HCT116 (cell line): Measurements from ENCODE around the gene KCNN3. TPM values are rescaled to one million over a fixed set of nuclear protein-coding genes. Genes with fewer than 3 reads are reported as not detected.

Source experiments
- ATAC-seq: fragments of 200-7000 bp; cut with Tn5 transposase; 2 replicates; pipeline ENCODE4 v1.9.1; 2020; ENCODE audit warnings: mild to moderate bottlenecking, moderate library complexity
- BruUV-seq: library from RNA; stranded (reverse); fragments of 400-500 nt; replicated peaks from 2 replicates; lab custom pipeline; 2021; lab: Mats Ljungman, UMichigan
- CTCF ChIA-PET: fragments of 300-600 bp; sonication (Branson Sonifier 250); formaldehyde crosslinking; loops from one replicate; lab custom pipeline; 2021; ENCODE audit warnings: antibody characterized with exemption; lab: Charles Lee
- POLR2A ChIA-PET: fragments of 300-600, 350-600 bp; sonication (Branson Sonifier 250); formaldehyde crosslinking; loops from one replicate; lab custom pipeline; 2021; ENCODE audit warnings: antibody characterized with exemption; lab: Charles Lee
- RAD21 ChIA-PET, 2 experiments: fragments of 300-600 bp; sonication (Branson Sonifier 250); formaldehyde crosslinking; loops; one replicate each; lab custom pipeline; 2023; ENCODE audit warnings: low total read pairs in 2 of 2; ENCODE audit not compliant: uncharacterized antibody in 2 of 2, unreplicated experiment in 2 of 2, low non-redundant PET in 1 of 2; lab: Charles Lee
- DNase-seq: peaks from one replicate; pipeline ENCODE4 v3.0.0-alpha.2; 2010; ENCODE audit warnings: low read depth, low spot score
- H2AFZ ChIP-seq: fragments of 200-600 bp; shearing (Covaris generic), sonication (generic); 2 replicates; pipeline ENCODE4 v1.6.1; 2017; ENCODE audit warnings: low read depth, mixed run types, mixed read lengths, antibody characterized with exemption, low read length; ENCODE audit not compliant: poor library complexity, severe bottlenecking
- H3K27ac ChIP-seq: 2 replicates; pipeline ENCODE4 v1.5.1; 2012; ENCODE audit warnings: low read depth, low read length
- H3K27me3 ChIP-seq: fragments of 200-600 bp; sonication (generic); 2 replicates; pipeline ENCODE4 v1.6.1; 2016; ENCODE audit warnings: mixed run types, low read length, mixed read lengths; ENCODE audit not compliant: insufficient read depth
- H3K36me3 ChIP-seq, 2 experiments: fragments of 200-500 bp in 1 of 2; fragments of 200-600 bp in 1 of 2; sonication (Bioruptor generic) in 1 of 2; sonication (generic) in 1 of 2; 2 replicates each; pipeline versions ENCODE4 v1.5.1 to v1.6.1; 2014 to 2016; ENCODE audit warnings: low read length in 2 of 2, inconsistent platforms in 1 of 2, mixed read lengths in 1 of 2, mixed run types in 1 of 2; ENCODE audit not compliant: insufficient read depth in 2 of 2, control insufficient read depth in 1 of 2
- H3K4me1 ChIP-seq, 2 experiments: fragments of 200-600 bp in 1 of 2; sonication (generic) in 1 of 2; 2 replicates each; pipeline versions ENCODE4 v1.5.1 to v1.6.1; 2012 to 2017; ENCODE audit warnings: low read length in 2 of 2, inconsistent platforms in 1 of 2, mild to moderate bottlenecking in 1 of 2, mixed read lengths in 1 of 2, mixed run types in 1 of 2, moderate library complexity in 1 of 2; ENCODE audit not compliant: insufficient read depth in 2 of 2, control insufficient read depth in 1 of 2
- H3K4me2 ChIP-seq: fragments of 200-600 bp; sonication (generic); 2 replicates; pipeline ENCODE4 v1.6.1; 2017; ENCODE audit warnings: mixed run types, low read length, mixed read lengths
- H3K4me3 ChIP-seq, 2 experiments: fragments of 200-600 bp in 1 of 2; sonication (generic) in 1 of 2; replicated peaks in 1 of 2; 2 replicates each; pipeline ENCODE4 v1.5.1; 2011 to 2016; ENCODE audit warnings: low read length in 2 of 2, control low read depth in 1 of 2, low read depth in 1 of 2, mild to moderate bottlenecking in 1 of 2, mixed read lengths in 1 of 2, mixed run types in 1 of 2
- H3K79me2 ChIP-seq: fragments of 200-600 bp; sonication (generic); 2 replicates; pipeline ENCODE4 v1.6.1; 2017; ENCODE audit warnings: mild to moderate bottlenecking, mixed run types, low read length, moderate library complexity, mixed read lengths; ENCODE audit not compliant: insufficient read depth
- H3K9ac ChIP-seq: fragments of 200-600 bp; sonication (generic); 2 replicates; pipeline ENCODE4 v1.6.1; 2016; ENCODE audit warnings: low read length, mixed read lengths
- H3K9me2 ChIP-seq: fragments of 200-600 bp; sonication (generic), shearing (Covaris generic); 2 replicates; pipeline ENCODE4 v1.6.1; 2017; ENCODE audit warnings: mixed run types, mild to moderate bottlenecking, moderate library complexity; ENCODE audit not compliant: insufficient read depth
- H3K9me3 ChIP-seq, 2 experiments: fragments of 200-500 bp in 1 of 2; fragments of 200-600 bp in 1 of 2; sonication (Bioruptor generic) in 1 of 2; sonication (generic) in 1 of 2; 2 replicates each; pipeline ENCODE4 v1.6.1; 2014 to 2017; ENCODE audit warnings: low read length in 2 of 2, mixed read lengths in 2 of 2, inconsistent platforms in 1 of 2, low read depth in 1 of 2, mild to moderate bottlenecking in 1 of 2, mixed run types in 1 of 2, moderate library complexity in 1 of 2; ENCODE audit not compliant: control insufficient read depth in 1 of 2, insufficient read depth in 1 of 2
- H4K20me1 ChIP-seq: fragments of 200-600 bp; sonication (generic), shearing (Covaris generic); 2 replicates; pipeline ENCODE4 v1.6.1; 2017; ENCODE audit warnings: mixed run types, mild to moderate bottlenecking, moderate library complexity; ENCODE audit not compliant: insufficient read depth
- CBX3 ChIP-seq: IDR thresholded peaks from 2 replicates; pipeline ENCODE4 v1.6.1; 2012; ENCODE audit warnings: low read depth
- CEBPB ChIP-seq: IDR thresholded peaks from 2 replicates; pipeline ENCODE4 v1.6.1; 2012; ENCODE audit warnings: low read depth
- EGR1 ChIP-seq: IDR thresholded peaks from 2 replicates; pipeline ENCODE4 v1.6.1; 2012; ENCODE audit warnings: low read depth
- ELF1 ChIP-seq: IDR thresholded peaks from 2 replicates; pipeline ENCODE4 v1.6.1; 2012; ENCODE audit warnings: low read depth, borderline replicate concordance
- EZH2 ChIP-seq: fragments of 200-600 bp; sonication (generic); IDR thresholded peaks from 2 replicates; pipeline ENCODE4 v1.6.1; 2017; ENCODE audit warnings: antibody characterized with exemption, mixed run types
- EZH2phosphoT487 ChIP-seq: fragments of 200-600 bp; IDR thresholded peaks from 2 replicates; pipeline ENCODE4 v1.6.1; 2018; ENCODE audit warnings: antibody characterized with exemption, borderline replicate concordance
- FOSL1 ChIP-seq: IDR thresholded peaks from 2 replicates; pipeline ENCODE4 v1.6.1; 2012; ENCODE audit warnings: low read depth
- JUND ChIP-seq: IDR thresholded peaks from 2 replicates; pipeline ENCODE4 v1.6.1; 2012
- POLR2A ChIP-seq: IDR thresholded peaks from 2 replicates; pipeline ENCODE4 v1.7.0; 2011; ENCODE audit warnings: borderline replicate concordance; ENCODE audit not compliant: insufficient read depth, insufficient read length; ENCODE audit errors: extremely low read depth
- RAD21 ChIP-seq: IDR thresholded peaks from 2 replicates; pipeline ENCODE4 v1.6.1; 2012; ENCODE audit warnings: low read depth, mild to moderate bottlenecking
- SIN3A ChIP-seq: IDR thresholded peaks from 2 replicates; pipeline ENCODE4 v1.6.1; 2012; ENCODE audit warnings: low read depth
- SRF ChIP-seq: IDR thresholded peaks from 2 replicates; pipeline ENCODE4 v1.6.1; 2012; ENCODE audit warnings: low read depth
- TCF7L2 ChIP-seq: IDR thresholded peaks from 2 replicates; pipeline ENCODE4 v1.7.0; 2011; ENCODE audit warnings: borderline replicate concordance, inconsistent platforms; ENCODE audit not compliant: insufficient read depth, insufficient read length; ENCODE audit errors: extremely low read depth
- YY1 ChIP-seq: IDR thresholded peaks from 2 replicates; pipeline ENCODE4 v1.6.1; 2011; ENCODE audit warnings: low read length, low read depth, moderate library complexity, mild to moderate bottlenecking; ENCODE audit not compliant: insufficient replicate concordance; ENCODE audit errors: extremely low read depth
- ZFX ChIP-seq: fragments of 450-650 bp; IDR thresholded peaks from 2 replicates; pipeline ENCODE4 v1.6.1; 2017
- ZNF274 ChIP-seq: fragments of 200-500 bp; sonication (Bioruptor generic); IDR thresholded peaks from 2 replicates; pipeline ENCODE4 v1.6.1; 2014; ENCODE audit warnings: mild to moderate bottlenecking, low read depth, low read length, inconsistent platforms
- intact Hi-C: fragments of 100-400 bp; cut with micrococcal nuclease; formaldehyde crosslinking; loops from 2 replicates; pipeline ENCODE4 v1.10.0; 2022
- total RNA-seq: library from RNA; stranded (reverse); gene quantifications from one replicate; pipeline ENCODE4 v1.2.1, GENCODE V29; 2021; ENCODE audit not compliant: unreplicated experiment
- TF ChIP-seq, protein P1 (sequence below): IDR thresholded peaks from 2 replicates; pipeline ENCODE4 v1.6.1; 2011; ENCODE audit warnings: mild to moderate bottlenecking, low read length, moderate library complexity; ENCODE audit not compliant: insufficient replicate concordance; ENCODE audit errors: extremely low read depth
- TF ChIP-seq, protein P2 (sequence below): IDR thresholded peaks from 2 replicates; pipeline ENCODE4 v1.6.1; 2012
- TF ChIP-seq, protein P3 (sequence below): IDR thresholded peaks from 2 replicates; pipeline ENCODE4 v1.6.1; 2012

The KCNN3 gene
- total RNA-seq, 1 experiment from 2014 or later: 1.1 TPM

DNA sequence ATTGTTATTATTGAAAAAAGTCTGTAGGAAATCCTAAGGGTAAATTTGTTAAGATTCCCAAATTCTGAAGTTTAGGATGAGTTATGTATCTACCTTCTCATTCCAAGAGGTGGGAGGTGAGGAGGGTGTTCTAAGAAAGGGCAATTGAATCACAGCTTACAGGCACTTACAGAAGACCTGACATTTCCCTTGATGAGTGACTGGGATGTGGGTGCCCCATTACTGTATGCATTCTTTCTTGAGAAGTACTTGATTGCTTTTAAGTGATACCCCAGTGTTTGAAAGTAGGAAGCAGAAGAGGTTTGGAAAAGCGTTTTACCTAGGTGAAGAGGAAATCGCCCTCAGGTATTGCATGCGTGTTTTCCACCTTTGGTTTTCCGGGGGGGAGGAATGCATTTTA lies 175.1 kb downstream of the KCNN3 start (continued):
- TF ChIP-seq, protein P1, sequence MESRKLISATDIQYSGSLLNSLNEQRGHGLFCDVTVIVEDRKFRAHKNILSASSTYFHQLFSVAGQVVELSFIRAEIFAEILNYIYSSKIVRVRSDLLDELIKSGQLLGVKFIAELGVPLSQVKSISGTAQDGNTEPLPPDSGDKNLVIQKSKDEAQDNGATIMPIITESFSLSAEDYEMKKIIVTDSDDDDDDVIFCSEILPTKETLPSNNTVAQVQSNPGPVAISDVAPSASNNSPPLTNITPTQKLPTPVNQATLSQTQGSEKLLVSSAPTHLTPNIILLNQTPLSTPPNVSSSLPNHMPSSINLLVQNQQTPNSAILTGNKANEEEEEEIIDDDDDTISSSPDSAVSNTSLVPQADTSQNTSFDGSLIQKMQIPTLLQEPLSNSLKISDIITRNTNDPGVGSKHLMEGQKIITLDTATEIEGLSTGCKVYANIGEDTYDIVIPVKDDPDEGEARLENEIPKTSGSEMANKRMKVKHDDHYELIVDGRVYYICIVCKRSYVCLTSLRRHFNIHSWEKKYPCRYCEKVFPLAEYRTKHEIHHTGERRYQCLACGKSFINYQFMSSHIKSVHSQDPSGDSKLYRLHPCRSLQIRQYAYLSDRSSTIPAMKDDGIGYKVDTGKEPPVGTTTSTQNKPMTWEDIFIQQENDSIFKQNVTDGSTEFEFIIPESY: no peak
- TF ChIP-seq TCF7L2: no peak
- no peak for TF ChIP-seq CEBPB
- TF ChIP-seq SIN3A: no peak
- TF ChIP-seq, protein P2, sequence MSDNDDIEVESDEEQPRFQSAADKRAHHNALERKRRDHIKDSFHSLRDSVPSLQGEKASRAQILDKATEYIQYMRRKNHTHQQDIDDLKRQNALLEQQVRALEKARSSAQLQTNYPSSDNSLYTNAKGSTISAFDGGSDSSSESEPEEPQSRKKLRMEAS: no peak
- no peak for TF ChIP-seq YY1
- TF ChIP-seq, all 23 proteins: peak for 0

DNA sequence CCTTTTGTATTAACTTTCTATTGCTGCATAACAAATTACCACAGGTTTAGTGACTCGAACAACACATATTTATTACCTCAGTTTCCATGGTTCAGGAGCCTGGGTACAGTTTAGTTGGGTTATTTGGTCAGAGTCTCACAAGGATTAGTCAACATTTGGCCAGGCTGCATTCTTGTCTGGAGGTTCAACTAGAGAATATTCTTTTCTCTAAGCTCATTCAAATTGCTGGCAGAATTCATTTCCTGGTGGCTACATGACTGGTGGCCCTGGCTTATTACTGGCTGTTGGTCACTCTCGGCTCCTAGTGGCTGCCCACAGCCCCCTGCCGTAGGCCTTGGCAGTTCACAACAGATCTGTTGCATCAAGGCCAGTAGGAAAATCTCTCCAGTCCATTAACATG lies 181.0 kb downstream of the KCNN3 start:
- ATAC-seq (no peak), DNase-seq (no peak)
- no peaks in the 10 kb centered on the region for H3K36me3 ChIP-seq
- H3K4me3 ChIP-seq: no peak overlapping the region
- H3K9ac ChIP-seq: no peak overlapping the region
- H4K20me1 ChIP-seq: no peaks in the 10 kb centered on the region
- intact Hi-C loops: no loop called here
- CTCF ChIA-PET: no interaction called here
- no peaks in the 10 kb centered on the region for H3K4me1 ChIP-seq
- RAD21 ChIA-PET: no interaction called here
- H3K27me3 ChIP-seq: no peaks in the 10 kb centered on the region
- BruUV-seq: no TSS peak
- no peak overlapping the region for H3K4me2 ChIP-seq
- H3K9me3 ChIP-seq: no peaks in the 10 kb centered on the region
- TF ChIP-seq SRF (no peak), FOSL1 (no peak), CBX3 (no peak), POLR2A (no peak), RAD21 (no peak), ELF1 (no peak), TCF7L2 (no peak), ZNF274 (no peak), ZFX (no peak), EZH2 (no peak), EZH2phosphoT487 (no peak), JUND (no peak), EGR1 (no peak)
- TF ChIP-seq, protein P3, sequence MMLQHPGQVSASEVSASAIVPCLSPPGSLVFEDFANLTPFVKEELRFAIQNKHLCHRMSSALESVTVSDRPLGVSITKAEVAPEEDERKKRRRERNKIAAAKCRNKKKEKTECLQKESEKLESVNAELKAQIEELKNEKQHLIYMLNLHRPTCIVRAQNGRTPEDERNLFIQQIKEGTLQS: no peak
- no peak overlapping the region for H2AFZ ChIP-seq
- no peak overlapping the region for H3K27ac ChIP-seq
- H3K79me2 ChIP-seq: no peaks in the 10 kb centered on the region
- POLR2A ChIA-PET: no interaction called here
- no peaks in the 10 kb centered on the region for H3K9me2 ChIP-seq
